Fibroblast of mammary gland (primary cell): ENCODE measurements around the gene LRRC41.

Experiments used
- DNase-seq: peaks from one replicate; pipeline ENCODE4 v3.0.0-alpha.2; 2010; ENCODE audit warnings: low read depth
- H3K4me3 ChIP-seq: 2 replicates; pipeline ENCODE4 v1.5.1; 2011; ENCODE audit warnings: low read depth, mild to moderate bottlenecking, low read length, moderate library complexity; ENCODE audit not compliant: control insufficient read depth
- TF ChIP-seq, protein P1 (sequence below): conservative IDR thresholded peaks from 2 replicates; pipeline ENCODE4 v1.5.1; 2011; ENCODE audit warnings: low read depth, low read length, inconsistent platforms; ENCODE audit not compliant: control insufficient read depth, insufficient read depth

Gene LRRC41

GRCh38 chr1:46317323-46317722 is 13.9 kb upstream of the LRRC41 start:
- no peak for DNase-seq
- TF ChIP-seq, protein P1, sequence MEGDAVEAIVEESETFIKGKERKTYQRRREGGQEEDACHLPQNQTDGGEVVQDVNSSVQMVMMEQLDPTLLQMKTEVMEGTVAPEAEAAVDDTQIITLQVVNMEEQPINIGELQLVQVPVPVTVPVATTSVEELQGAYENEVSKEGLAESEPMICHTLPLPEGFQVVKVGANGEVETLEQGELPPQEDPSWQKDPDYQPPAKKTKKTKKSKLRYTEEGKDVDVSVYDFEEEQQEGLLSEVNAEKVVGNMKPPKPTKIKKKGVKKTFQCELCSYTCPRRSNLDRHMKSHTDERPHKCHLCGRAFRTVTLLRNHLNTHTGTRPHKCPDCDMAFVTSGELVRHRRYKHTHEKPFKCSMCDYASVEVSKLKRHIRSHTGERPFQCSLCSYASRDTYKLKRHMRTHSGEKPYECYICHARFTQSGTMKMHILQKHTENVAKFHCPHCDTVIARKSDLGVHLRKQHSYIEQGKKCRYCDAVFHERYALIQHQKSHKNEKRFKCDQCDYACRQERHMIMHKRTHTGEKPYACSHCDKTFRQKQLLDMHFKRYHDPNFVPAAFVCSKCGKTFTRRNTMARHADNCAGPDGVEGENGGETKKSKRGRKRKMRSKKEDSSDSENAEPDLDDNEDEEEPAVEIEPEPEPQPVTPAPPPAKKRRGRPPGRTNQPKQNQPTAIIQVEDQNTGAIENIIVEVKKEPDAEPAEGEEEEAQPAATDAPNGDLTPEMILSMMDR, result no peak
- no peak overlapping the region for H3K4me3 ChIP-seq

GRCh38 chr1:46315669-46316403 is 12.4 kb upstream of the LRRC41 start:
- DNase-seq, result peak; percentile 27
- no peak overlapping the region for H3K4me3 ChIP-seq
- TF ChIP-seq, protein P1, result no peak

GRCh38 chr1:46310321-46310720 is 6.9 kb upstream of the LRRC41 start:
- no peak overlapping the region for H3K4me3 ChIP-seq
- TF ChIP-seq, protein P1, result no peak
- no peak for DNase-seq

DNA sequence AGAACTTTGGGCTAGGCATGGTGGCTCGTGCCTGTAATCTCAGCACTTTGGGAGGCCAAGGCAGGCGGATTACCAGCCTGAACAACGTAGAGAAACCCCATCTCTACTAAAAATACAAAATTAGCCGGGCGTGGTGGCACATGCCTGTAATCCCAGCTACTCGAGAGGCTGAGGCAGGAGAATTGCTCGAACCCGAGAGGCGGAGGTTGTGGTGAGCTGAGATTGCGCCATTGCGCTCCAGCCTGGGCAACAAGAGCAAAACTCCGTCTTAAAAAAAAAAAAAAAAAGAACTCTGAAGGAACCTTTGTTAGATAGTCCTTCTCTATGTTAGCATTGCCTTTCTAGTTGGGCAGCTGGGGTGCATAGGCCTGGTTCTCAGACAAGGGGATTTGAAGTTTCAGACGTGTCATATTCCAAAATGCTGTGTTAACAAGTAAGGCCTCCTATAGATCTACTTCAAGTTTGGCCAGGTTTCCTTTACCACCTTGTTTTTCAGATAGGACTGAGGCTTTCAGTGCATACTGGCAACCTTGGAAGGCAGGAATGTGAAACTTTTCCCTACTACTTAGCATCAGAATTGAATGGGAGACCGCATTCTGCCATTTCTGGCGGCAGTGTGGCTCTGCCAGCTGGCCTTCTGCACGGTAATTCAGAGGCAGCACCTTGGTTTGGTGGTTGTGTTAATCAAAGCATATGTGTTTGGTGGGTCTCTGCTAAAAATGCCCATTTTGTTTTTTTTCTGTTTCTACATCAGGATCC is 6.2 kb upstream of the LRRC41 start:
- H3K4me3 ChIP-seq, result no peak overlapping the region
- no peak for DNase-seq
- TF ChIP-seq, protein P1, result no peak

DNA sequence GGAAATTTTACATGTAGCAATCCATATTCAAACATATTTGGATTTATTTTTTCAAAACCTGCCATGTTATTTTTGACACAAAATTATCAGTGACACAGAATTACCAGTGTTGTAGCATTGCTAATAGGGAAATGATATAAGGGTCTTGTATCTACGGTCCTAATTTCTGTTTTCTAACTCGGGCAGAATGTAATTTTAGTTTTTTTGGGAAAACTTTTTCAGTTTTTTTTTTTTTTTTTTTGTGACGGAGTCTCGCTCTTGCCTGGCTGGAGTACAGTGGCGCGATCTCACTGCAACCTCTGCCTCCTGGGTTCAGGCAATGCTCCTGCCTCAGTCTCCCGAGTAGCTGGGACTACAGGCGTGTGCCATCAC is 2.7 kb upstream of the LRRC41 start:
- TF ChIP-seq, protein P1, result no peak
- no peak for DNase-seq
- H3K4me3 ChIP-seq, result no peak overlapping the region

GRCh38 chr1:46303872-46304326 is 483 bp upstream of the LRRC41 start:
- H3K4me3 ChIP-seq, result peak overlapping the region; percentile 97
- TF ChIP-seq, protein P1, result no peak
- DNase-seq, result no peak
